Adrenal gland (tissue), 12 donors: Measurements from ENCODE around the gene STON2. TPM values are rescaled to one million over a fixed set of nuclear protein-coding genes. Genes with fewer than 3 reads are reported as not detected.

Source experiments
- DNase-seq, 7 donors: peaks; one replicate each; pipeline ENCODE4 v3.0.0-alpha.2; 2019 to 2020
- H3K27ac ChIP-seq, 5 donors: fragments of 200-600 bp; sonication (generic) in 4 of 5; 1 replicate in 3 of 5; 2 replicates in 2 of 5; pipeline versions ENCODE4 v1.5.1 to v1.8.0; 2016 to 2020; ENCODE audit warnings: mild to moderate bottlenecking in 1 of 5
- H3K27me3 ChIP-seq: fragments of 200-600 bp; 2 replicates; pipeline ENCODE4 v1.8.0; 2021
- H3K36me3 ChIP-seq, 2 donors: fragments of 200-600 bp; replicated peaks in 1 of 2; 1 replicate in 1 of 2; 2 replicates in 1 of 2; pipeline versions ENCODE4 v1.5.1 to v1.8.0; 2018 to 2022
- H3K4me1 ChIP-seq, 2 donors: fragments of 200-600 bp; replicated peaks in 1 of 2; 1 replicate in 1 of 2; 2 replicates in 1 of 2; pipeline versions ENCODE4 v1.5.1 to v1.8.0; 2018 to 2021
- H3K4me3 ChIP-seq, 4 donors: fragments of 200-600 bp; sonication (generic) in 3 of 4; one replicate each; pipeline ENCODE4 v1.5.1; 2016 to 2018
- H3K9me3 ChIP-seq, 3 donors: fragments of 200-600 bp; sonication (generic) in 1 of 3; replicated peaks in 1 of 3; 1 replicate in 2 of 3; 2 replicates in 1 of 3; pipeline versions ENCODE4 v1.5.1 to v1.8.0; 2016 to 2021
- CTCF ChIP-seq, 6 experiments: fragments of 450-650 bp in 4 of 6; fragments of 200-600 bp in 2 of 6; sonication (generic) in 1 of 6; IDR thresholded peaks; 1 replicate in 5 of 6; 2 replicates in 1 of 6; pipeline versions ENCODE4 v1.5.1 to v1.8.0; 2016 to 2021; ENCODE audit warnings: antibody characterized with exemption in 6 of 6, mild to moderate bottlenecking in 2 of 6, moderate library complexity in 1 of 6
- POLR2A ChIP-seq, 2 donors: fragments of 450-650 bp; IDR thresholded peaks; one replicate each; pipeline ENCODE4 v1.6.1; 2017; ENCODE audit warnings: antibody characterized with exemption in 2 of 2, mild to moderate bottlenecking in 2 of 2, moderate library complexity in 1 of 2
- WGBS, 4 donors: extraction: QIAGEN DNeasy Blood & Tissue Kit in 2 of 4; methylation state at CpG; one replicate each; pipeline versions ENCODE4 v1.1.5 to v1.1.7; 2013 to 2017; 5-methylcytosine and 5-hydroxymethylcytosine counted together
- intact Hi-C, 2 donors: fragments of 100-400 bp; cut with DNase I; formaldehyde crosslinking; loops; one replicate each; pipeline versions ENCODE4 v1.14.1 to v1.15.0; 2022 to 2023
- polyA plus RNA-seq, 3 donors: library from polyadenylated mRNA; stranded (reverse); fragments of 200-250 nt in 2 of 3; fragments of 350-450 nt in 1 of 3; fragmentation: Illumina TruSeq in 1 of 3; extraction: RNeasy Lipid Tissue Mini Kit (QIAGEN cat#74804) in 1 of 3; gene quantifications; one replicate each; pipeline ENCODE4 v1.2.3, GENCODE V29; 2013 to 2014
- total RNA-seq, 9 donors: library from RNA; depleted of rRNA in 4 of 9; stranded (reverse); fragments of >200 nt in 4 of 9; fragments of 120-200 nt in 1 of 9; fragmentation: NEBNext Ultra II Directional in 1 of 9; extraction: Animal tissue kit (Norgen Biotek cat#: 25700) in 1 of 9; gene quantifications; one replicate each; pipeline versions ENCODE4 v1.1.0 to v1.2.4, GENCODE V29; 2013 to 2023
- donor health status: healthy with polysubstance abuse.
- donor health status: Bipolar disorder and iron deficiency.
- donor health status: DM: yes; HTN: yes; CAD: no.
- donor health status: DM: no; HTN: no; CAD: no.
- donor health status: DM: no; HTN: no; CAD: no.
- donor health status: DM: yes; HTN: yes; CAD: no.

STON2 gene
- total and polyA plus RNA-seq, 12 donors = 0.62 to 15.4 (median 6.7) TPM

DNA sequence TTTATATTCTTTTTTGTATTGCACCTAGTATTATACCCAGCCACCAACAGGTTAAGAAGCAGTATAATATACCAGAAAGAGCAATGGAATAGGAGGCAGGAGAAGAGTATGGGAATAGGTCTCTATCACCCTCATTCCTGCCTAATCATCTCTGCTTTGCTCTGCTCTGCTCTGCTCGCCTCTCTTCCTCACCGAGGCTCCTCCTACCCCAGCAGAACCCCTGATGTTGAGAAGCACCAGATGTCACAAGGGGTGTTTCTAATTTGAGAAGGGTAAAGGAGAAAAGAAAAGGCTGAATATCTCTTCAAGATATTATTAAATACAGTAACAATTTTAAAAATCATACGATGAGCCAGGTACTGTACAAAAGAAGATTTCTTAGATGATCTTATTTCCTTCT is 89.0 kb downstream of the STON2 start:
- Histone ChIP-seq H3K27me3 (no peaks in the 10 kb centered on the region), H3K4me1 (no peaks in the 10 kb centered on the region), H3K27ac (no peak overlapping the region), H3K9me3 (no peaks in the 10 kb centered on the region), H3K36me3 (no peaks in the 10 kb centered on the region), H3K4me3 (no peak overlapping the region)
- intact Hi-C loops = no loop called here
- no peak for DNase-seq
- 40 to 51% (median 43%) methylated on average over 3 of the region's 3 CpGs for WGBS, 4 donors
- TF ChIP-seq CTCF (IDR thresholded peaks at IDR 0.05) (no peak), POLR2A (IDR thresholded peaks at IDR 0.05) (no peak)

- no peak for TF ChIP-seq CTCF (IDR thresholded peaks at IDR 0.05)
- TF ChIP-seq POLR2A (IDR thresholded peaks at IDR 0.05) = no peak
- Histone ChIP-seq H3K27me3 (no peaks in the 10 kb centered on the region), H3K27ac (no peak overlapping the region), H3K9me3 (no peaks in the 10 kb centered on the region), H3K4me3 (no peak overlapping the region), H3K36me3 (no peaks in the 10 kb centered on the region), H3K4me1 (no peaks in the 10 kb centered on the region)
- intact Hi-C loops = no loop called here
- DNase-seq = no peak
- 57 to 77% (median 67%) methylated on average over 4 of the region's 4 CpGs for WGBS, 4 donors
Measured at GRCh38 chr14:81310606-81311005, 89.5 kb downstream of the STON2 start.

DNA sequence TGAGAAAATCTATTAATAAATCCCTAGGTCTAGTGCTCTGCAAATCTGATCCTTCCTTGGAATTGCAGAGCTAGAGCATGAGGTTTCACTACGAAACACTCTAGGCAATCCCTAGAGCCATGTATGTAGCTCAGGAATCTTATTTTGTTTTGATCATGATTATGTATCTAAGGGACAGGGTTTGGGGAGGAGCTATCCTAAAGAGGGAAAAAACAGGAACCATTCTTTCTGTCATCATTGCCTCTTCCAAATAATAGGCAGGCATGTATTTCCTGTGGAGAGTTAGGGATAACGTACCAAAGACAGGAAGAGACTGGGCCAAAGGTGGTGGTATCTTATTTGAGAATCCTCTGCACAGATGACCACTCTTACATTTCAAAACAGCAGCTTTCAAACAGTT is 90.6 kb downstream of the STON2 start:
- no peak overlapping the region for H3K4me3 ChIP-seq
- 78 to 86% (median 82%) methylated on average over 2 of the region's 2 CpGs for WGBS, 4 donors
- H3K27ac ChIP-seq = no peak overlapping the region
- DNase-seq = no peak
- H3K36me3 ChIP-seq = no peaks in the 10 kb centered on the region
- intact Hi-C loops = no loop called here
- TF ChIP-seq POLR2A (IDR thresholded peaks at IDR 0.05) = no peak
- no peak for TF ChIP-seq CTCF (IDR thresholded peaks at IDR 0.05)
- no peaks in the 10 kb centered on the region for H3K9me3 ChIP-seq
- no peaks in the 10 kb centered on the region for H3K27me3 ChIP-seq
- H3K4me1 ChIP-seq = no peaks in the 10 kb centered on the region

DNA sequence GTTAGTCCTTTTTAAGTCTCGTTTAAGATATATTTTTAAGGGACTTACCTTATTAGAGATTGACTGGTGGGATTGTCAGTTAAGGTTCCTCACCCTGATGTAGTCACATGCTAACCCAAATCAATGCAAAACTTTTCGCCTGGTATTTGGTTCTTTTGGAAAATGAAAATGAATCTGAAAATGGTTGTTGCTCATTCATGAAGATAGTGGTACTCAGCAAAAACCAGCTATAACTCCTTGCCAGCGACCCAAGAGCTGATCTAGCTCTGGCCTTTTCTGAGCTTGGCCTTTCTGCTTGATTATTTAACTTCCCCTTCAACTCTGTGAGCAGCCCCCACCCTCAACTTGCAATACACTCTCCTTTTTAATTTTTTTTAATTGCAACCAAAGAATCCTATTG is 94.4 kb downstream of the STON2 start:
- WGBS, 4 donors = 64 to 71% (median 67%) methylated on average over 3 of the region's 3 CpGs
- intact Hi-C loops = no loop called here
- DNase-seq = no peak
- H3K27me3 ChIP-seq = no peaks in the 10 kb centered on the region
- H3K4me1 ChIP-seq = no peaks in the 10 kb centered on the region
- H3K9me3 ChIP-seq = no peaks in the 10 kb centered on the region
- H3K4me3 ChIP-seq = no peak overlapping the region
- H3K36me3 ChIP-seq = no peaks in the 10 kb centered on the region
- TF ChIP-seq POLR2A (IDR thresholded peaks at IDR 0.05) (no peak), CTCF (IDR thresholded peaks at IDR 0.05) (no peak)
- H3K27ac ChIP-seq = no peak overlapping the region
